NCI-H446 (cell line): Measurements from ENCODE around the gene MRPL14.

Experiments
- DNase-seq, 2 experiments: peaks; one replicate each; lab custom pipeline; 2025; lab: John Stamatoyannopoulos, UW

The MRPL14 gene

DNA sequence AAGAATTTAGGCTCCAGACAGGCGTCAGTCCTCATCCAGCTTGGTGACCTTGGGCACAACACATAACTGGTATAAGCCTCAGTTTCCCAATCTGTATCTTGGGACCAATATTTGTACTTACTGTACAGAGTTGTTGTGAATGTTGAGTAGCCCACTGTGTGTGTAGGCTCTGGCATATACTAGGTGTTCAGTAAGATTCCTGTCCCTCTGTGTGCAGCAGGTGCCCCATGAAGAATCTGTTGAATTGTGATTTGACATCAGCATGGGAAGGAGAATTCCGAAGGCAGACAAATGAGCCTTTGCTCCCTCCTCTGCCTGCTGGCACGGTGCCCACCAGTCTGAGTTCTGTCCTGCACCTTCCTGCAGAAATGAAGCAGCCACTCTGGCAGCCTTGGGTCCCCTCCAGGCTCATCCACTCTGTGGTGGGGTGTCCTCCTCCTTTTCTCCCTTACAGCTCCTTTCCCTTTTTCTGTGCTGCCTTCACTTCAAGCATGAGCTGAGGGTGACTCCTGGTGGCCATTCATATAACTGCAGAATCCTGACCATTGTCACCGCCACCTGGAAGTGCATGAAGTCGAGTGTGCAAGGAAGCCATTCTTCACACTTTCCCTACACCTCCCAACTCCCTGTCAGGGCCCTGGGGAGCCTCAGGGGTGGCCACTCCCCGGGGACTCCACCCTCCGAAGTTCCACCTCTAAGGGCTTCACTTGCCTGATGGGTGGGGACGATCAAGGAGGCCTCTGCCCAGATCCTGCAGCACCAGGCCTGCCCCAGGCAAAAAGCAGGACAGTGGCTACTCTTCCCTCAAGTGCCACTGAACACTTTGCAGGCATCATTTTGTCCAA, 48.2 kb downstream of the MRPL14 start:
- DNase-seq: no peak

DNA sequence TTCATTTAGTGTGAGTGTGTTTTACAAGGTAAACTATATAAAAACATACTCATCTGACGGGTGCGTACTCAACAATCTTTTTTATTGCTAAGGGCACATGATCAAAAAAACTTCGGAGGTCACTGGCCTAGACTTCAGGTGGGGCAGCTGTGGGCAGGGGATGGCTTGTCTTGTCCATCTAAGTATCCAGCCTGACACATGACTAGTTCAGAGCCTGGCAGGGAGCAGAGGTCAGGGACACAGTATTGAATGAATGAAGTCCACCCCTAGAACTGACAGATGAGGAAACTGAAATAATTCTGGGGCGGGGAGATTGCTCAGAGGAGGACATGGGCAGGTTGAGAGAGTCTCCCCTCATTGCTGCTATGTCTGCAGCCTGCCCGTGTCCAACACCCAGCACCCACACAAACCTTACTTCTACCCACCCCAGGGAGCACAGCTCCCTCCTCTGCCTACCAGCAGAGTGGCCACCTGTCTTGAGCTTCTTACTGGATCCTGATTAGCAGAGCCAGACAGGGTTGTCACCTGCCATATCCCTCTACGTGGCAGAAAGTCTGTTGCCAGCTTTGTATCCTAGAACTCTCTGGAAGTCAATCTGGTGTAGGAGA, 48.9 kb downstream of the MRPL14 start:
- no peak for DNase-seq

- no peak for DNase-seq
Measured at GRCh38 chr6:44077214-44077946, 49.9 kb downstream of the MRPL14 start.

DNA sequence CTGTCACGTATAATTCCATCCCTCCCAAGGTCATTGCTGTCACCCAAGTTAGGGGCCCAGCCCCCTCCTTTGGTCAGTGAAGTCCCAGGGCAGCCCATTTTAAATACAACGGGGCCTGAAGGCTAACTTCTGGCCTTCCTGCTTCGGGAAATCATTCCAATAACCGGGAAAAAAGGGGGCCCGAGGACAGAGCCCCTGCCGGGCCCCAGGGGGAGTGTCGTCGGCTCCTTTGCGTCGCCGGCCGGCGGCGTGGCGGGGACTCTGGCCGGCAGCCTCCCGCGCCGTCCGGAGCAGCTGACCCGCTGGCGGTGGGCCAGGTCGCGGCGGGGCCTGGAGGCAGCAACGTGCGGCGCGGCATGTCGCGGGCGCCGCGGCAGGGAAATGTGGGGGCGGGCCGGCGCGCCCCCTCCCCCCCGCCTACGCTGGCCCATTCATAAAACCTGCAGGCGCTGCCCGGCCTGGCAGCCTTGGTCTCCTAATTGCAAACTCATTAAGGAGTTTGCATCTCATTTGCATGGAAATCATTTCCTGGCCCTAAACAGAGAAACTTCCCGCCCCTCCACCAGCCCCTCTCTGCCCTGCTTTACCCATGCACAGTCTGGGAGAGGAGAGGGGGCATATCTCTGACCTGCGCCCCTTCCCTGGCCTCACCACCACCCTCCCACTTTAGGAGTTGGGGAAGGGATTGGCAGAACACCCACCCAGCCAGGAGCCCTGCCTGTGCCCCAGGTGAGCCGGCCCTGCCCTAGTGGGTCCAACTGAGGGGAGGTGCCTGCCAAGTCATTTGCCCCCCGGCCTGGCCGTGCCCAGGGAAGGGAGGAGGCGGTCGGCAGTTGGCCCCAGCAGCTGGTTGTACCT, 50.7 kb downstream of the MRPL14 start:
- no peak for DNase-seq

DNA sequence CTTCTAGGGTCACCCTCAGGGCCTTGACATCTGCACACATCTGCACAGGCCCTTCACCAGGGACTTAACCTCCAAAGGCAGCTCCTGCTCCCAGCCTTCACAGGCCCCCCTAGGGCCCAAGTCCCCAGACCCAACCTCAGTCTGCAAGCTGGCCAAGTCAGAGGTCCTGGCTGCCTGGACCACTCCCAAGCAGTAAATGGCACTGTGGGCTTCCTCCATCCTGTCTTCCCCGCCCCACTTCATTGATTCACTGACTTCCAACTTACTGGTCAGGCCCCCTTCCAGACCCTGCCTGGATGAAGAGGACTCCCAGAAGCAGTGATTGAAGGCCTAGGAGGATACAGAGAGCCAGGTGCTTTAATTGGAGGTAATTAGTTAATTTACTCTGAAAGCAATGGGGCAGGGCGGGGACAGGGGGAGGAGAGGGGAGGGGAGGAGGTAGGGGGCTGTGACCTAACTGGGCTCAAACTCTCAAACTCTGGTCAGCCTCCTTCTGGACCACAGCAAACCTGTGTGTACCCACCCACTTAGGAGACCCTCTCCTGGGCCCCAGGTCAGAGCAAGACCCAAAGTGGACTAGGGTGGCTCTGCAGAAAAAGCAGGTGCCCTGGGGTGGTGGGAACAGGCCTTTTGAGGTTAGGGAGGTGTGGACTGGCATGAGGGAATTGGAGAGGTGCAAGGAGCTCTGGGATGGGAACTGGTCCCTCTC, 51.5 kb downstream of the MRPL14 start:
- DNase-seq: no peak

DNA sequence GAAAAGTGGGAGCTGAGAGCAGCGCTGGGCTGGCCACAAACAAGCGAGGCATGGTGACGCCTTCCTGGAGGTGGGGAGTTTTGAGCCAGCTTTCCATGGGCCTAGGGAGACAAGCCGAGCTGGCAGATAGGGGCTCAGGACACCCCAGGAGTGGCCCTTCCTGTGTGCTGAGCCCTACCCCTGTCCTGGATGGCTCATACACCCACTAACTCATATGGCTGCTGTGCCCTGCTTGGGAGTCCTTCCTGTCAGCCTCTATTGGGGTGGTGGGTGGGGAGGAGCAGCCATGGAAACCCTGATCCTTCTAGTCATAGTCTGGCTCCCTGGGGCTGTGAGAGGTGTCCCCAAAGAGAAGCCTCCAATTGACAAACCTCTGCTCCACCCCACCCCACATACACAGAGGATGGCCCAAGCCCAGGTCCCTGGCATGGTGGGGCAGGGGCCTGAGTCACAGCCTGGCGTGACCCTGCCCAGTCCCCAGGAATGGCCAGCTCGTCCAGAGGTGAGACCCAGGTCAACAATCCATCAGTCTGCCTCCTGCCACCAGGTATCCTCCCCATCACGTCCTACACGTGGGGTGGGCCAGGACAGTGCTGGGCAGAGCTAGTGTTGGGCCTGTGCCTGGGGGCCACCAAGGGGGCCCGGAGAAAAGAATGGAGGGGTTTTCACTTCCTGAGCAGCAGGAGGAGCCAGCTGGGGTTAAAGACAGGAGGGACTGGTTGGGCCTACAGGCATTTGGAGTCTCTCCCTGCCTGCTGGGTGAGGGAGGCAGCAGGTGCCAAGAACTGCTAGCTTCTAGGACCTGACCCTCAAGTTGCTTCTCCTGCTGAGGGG, 52.2 kb downstream of the MRPL14 start:
- DNase-seq: no peak

- DNase-seq: no peak
Measured at GRCh38 chr6:44074439-44074812, 52.8 kb downstream of the MRPL14 start.

- DNase-seq: no peak
Measured at GRCh38 chr6:44073612-44074438, 53.4 kb downstream of the MRPL14 start.

DNA sequence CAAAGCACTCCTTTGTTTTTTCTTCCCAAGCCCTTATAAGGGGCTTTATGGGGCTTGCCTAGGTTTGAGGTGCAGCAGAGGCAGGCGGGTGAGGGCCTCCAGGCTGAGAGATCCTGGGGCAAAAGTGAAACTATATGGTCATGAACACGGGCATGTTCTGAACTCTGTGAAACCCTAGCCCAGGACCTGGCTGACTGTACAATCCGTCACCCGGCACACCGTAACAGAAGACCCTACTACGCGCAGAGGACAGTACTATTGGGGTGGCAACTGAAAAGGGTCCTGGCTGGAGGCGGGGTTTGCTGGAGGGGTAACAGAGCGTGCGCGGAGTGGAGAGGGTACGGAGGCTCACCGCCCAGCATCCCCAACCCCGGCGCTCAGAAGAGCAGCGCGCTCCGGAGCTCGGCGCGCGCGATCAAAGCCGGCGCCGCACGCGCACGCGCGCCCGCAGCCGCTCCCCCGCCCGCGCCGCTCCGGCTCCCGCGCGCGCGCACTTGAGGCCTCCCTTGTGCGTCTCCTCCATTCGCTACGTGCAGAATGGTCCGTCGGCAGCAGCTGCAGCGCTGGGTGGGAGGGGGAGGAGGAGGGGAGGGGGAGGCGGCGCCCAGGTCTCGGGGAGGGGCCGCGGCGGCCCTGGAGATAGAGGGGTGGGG, 54.2 kb downstream of the MRPL14 start:
- DNase-seq: no peak

DNA sequence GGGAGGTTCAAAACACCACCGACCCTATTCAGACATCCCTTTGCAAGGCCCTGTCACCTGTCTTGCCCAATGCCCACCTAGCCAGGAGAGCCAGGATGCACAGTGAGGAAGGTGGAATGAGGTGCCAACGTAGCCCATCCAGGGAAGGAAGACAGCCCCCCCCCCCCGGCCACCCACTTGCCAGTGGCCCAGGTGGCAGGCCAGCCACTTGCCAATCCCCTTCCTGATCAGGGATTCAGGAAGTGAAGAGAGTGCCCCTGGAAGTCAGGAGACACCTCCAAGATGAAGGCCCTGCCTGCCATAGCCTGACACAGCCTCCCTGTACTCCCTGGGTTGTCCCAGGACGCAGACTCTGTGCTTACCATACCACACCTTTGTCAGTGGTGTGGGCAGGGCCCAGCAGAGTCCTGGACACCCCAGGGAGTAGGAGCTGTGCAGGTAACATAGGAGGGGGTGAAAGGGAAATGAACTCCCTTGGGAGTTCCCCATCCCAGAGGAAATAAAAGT, 54.7 kb downstream of the MRPL14 start:
- DNase-seq: no peak

DNA sequence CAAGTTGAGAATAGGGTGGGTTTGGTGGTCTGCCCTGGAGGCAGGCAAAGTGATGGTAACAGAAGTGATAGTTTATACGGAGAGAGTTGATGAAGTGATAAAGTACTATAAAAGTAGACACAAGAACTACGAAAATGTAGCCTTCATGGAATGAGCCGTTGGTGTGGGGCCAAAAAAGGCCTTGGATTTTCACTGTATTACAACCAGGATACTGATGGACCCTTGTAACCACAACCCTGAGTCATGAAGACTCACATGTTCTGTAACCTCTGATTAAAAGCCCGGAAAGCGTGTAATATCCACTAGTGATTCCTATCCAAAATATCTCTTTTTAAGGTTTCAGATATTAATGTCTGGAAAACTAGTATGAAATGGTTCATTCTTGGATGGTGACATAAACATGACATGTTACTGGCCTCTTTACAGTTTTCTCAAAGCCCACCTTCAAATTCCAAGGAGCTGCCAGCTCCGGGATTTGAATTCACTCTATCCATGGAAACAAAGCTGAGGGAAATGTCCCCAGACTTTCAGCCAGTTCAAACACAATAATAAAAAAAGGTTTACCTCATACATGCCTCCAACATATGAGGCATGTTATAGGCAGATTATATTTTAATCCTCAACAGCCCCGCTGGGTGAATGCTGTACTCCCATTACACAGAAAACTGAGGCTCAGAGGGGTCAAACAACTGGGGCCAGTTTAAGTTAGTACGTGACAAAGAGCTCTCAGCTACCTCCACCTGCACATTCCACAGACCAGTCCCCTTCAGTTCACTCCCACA, 55.4 kb downstream of the MRPL14 start:
- DNase-seq: no peak

- DNase-seq: no peak
Measured at GRCh38 chr6:44068607-44069296, 58.5 kb downstream of the MRPL14 start.

DNA sequence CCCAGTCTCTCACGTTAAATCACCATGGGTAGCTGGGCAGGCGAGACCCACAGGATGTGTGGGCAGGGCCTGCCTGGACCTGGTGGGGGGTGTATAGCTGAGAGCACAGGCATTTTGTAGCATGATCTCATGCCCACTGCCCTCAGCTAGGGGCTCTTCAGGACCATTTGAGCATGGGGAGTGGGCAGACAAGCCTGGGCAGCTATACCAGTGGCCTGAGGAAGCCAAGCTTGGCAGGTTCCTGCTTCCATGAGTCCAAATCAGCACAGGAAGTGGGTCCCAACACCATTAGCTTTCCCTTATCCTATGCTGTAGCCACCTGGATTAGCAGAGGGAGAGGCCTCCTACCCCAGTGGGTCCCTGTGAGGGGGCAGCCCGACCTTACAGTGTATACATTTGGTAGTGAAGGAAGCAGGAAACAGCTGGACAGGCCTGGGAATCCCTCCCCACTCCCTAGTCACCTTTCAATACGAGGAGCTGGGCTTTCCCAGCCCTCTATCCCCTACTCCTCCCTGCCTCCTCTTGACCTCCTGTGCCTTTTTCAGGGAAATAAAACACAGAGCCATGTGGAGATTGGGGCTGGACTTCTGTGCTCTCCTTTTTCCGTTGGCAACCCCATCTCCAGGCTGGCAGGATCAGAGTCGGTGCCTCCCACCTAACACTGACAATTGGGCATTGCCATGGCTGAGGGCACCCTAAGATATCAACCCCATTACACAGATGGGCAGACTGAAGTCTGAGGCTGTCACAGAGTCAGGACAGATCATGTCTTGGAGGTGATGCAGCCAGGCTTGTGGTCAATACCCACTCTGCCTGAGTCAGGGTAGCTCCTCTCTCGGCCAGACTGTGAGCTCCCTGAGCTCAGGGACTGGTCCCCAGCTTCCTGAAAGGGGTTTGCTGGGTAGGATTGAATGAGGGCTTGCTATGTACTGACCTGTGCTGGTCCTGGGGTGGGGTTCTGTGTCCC, 59.8 kb downstream of the MRPL14 start:
- no peak for DNase-seq

GRCh38 chr6:44066394-44067172, 60.7 kb downstream of the MRPL14 start:
- no peak for DNase-seq

DNA sequence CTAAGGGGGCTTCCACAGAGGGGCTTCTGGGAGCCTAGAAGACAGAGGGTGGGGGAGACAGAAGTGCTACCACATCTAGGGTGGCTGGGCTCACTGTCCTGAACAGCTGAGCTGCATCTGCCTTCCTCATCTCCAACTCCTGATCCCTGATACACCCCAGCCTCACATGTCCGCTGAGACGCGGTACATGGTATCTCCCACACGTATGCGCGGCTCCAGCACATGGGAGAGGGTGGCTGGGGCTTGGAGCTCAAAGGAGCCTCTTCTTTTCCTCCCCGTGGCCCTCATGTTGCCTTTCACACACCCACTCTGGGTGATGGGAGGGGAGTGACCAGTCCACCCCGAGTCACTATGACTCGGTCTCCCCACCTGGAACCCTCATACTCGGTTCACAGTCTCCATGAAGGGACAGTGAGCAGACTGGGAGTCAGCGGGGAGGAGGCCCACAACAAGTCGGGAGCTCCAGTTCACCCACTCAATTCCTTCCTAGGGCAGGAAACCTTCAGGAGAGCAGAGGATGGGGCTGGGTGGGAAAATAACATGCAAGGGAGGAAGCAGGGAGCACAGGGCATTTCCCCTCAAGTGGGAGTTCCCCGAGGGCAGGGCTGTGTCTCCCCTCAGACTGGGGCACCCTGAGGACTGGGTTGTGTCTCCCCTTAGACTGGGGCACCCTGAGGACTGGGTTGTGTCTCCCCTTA, 61.7 kb downstream of the MRPL14 start:
- no peak for DNase-seq
